ENCODE results near the gene SND1.

DNA sequence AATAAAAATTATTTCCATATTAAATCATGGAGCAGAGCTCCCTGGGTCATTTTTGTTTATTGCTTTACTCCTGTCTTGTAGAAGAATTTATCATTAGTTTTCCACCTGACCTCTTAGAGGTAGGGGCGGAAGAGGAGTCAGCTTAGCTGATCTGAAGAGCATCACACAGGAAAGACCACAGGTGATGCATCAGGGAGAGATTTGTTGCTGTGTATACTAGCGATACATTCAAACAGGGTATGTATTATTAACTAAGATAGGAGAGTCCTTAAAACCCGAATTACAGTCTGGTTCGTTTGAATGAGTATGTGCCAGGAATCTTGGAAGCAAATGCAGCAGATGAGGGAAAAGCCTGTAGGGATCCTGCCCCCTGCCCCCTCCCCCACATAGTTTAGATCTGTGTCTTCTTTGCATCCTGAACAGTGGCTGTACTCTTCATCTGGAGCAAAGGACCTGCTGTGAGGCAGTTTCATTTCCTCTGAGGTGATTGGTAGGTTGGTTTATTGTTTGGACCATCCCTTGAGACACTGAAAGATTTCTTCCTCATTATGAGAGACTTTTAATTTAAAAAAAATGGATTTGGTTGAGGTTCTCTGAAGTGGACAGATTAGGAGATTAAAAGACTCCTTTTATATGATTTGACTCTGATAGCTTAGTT, 177.0 kb downstream of the SND1 start:
- TF ChIP-seq, protein P1, sequence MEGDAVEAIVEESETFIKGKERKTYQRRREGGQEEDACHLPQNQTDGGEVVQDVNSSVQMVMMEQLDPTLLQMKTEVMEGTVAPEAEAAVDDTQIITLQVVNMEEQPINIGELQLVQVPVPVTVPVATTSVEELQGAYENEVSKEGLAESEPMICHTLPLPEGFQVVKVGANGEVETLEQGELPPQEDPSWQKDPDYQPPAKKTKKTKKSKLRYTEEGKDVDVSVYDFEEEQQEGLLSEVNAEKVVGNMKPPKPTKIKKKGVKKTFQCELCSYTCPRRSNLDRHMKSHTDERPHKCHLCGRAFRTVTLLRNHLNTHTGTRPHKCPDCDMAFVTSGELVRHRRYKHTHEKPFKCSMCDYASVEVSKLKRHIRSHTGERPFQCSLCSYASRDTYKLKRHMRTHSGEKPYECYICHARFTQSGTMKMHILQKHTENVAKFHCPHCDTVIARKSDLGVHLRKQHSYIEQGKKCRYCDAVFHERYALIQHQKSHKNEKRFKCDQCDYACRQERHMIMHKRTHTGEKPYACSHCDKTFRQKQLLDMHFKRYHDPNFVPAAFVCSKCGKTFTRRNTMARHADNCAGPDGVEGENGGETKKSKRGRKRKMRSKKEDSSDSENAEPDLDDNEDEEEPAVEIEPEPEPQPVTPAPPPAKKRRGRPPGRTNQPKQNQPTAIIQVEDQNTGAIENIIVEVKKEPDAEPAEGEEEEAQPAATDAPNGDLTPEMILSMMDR (IDR thresholded peaks at IDR 0.05), result no peak
- TF ChIP-seq POLR2A (IDR thresholded peaks at IDR 0.05), result no peak

Measured in transverse colon (tissue), 3 donors.